Body of pancreas (tissue), 4 donors: Measurements from ENCODE around the gene TMEM63A. TPM values are rescaled to one million over a fixed set of nuclear protein-coding genes. Genes with fewer than 3 reads are reported as not detected.

Experiments used
- ATAC-seq: fragments of 150-250 bp; one replicate; pipeline ENCODE4 v1.9.1; 2016
- DNase-seq, 4 donors: peaks; one replicate each; pipeline ENCODE4 v3.0.0-alpha.2; 2019
- H3K27ac ChIP-seq, 4 donors: fragments of 200-600 bp; sonication (generic); 1 replicate in 3 of 4; 2 replicates in 1 of 4; pipeline versions ENCODE4 v1.5.1 to v1.6.1; 2016 to 2019; ENCODE audit warnings: mild to moderate bottlenecking in 1 of 4, mixed read lengths in 1 of 4, moderate library complexity in 1 of 4
- H3K27me3 ChIP-seq, 2 donors: fragments of 200-600 bp; sonication (generic); one replicate each; pipeline ENCODE4 v1.6.0; 2016; ENCODE audit warnings: mild to moderate bottlenecking in 1 of 2
- H3K36me3 ChIP-seq, 2 donors: fragments of 200-600 bp; sonication (generic); replicated peaks in 1 of 2; 2 replicates each; pipeline ENCODE4 v1.5.1; 2016; ENCODE audit warnings: low read depth in 2 of 2; ENCODE audit not compliant: insufficient read depth in 1 of 2
- H3K4me1 ChIP-seq: fragments of 200-600 bp; sonication (generic); one replicate; pipeline ENCODE4 v1.6.0; 2016
- H3K4me3 ChIP-seq, 2 donors: fragments of 200-600 bp; sonication (generic); 1 replicate in 1 of 2; 2 replicates in 1 of 2; pipeline ENCODE4 v1.5.1; 2016 to 2019
- H3K9me3 ChIP-seq, 3 donors: fragments of 200-600 bp; sonication (generic); 1 replicate in 2 of 3; 2 replicates in 1 of 3; pipeline ENCODE4 v1.5.1; 2016
- CTCF ChIP-seq, 7 experiments: fragments of 450-650 bp in 4 of 7; fragments of 200-600 bp in 3 of 7; sonication (generic) in 3 of 7; IDR thresholded peaks; one replicate each; pipeline ENCODE4 v1.5.1; 2016 to 2019; ENCODE audit warnings: antibody characterized with exemption in 7 of 7
- POLR2A ChIP-seq, 3 donors: fragments of 450-650 bp; IDR thresholded peaks; one replicate each; pipeline ENCODE4 v1.6.1; 2016; ENCODE audit warnings: antibody characterized with exemption in 3 of 3, mild to moderate bottlenecking in 2 of 3
- WGBS, 2 donors: methylation state at CpG; one replicate each; pipeline ENCODE4 v1.1.5; 2017; 5-methylcytosine and 5-hydroxymethylcytosine counted together
- intact Hi-C: fragments of 100-400 bp; cut with DNase I; formaldehyde crosslinking; loops from one replicate; pipeline ENCODE4 v1.15.1; 2023
- total RNA-seq, 2 donors: library from RNA; depleted of rRNA; stranded (reverse); fragments of >200 nt; gene quantifications; one replicate each; pipeline ENCODE4 v1.1.0, GENCODE V29; 2016

The TMEM63A gene
- total RNA-seq, 2 donors from 2014 or later: 129 to 217 TPM

- ATAC-seq (no peak), DNase-seq (no peak)
- intact Hi-C loops: no loop called here
- Histone ChIP-seq H3K9me3 (no peaks in the 10 kb centered on the region), H3K27me3 (no peaks in the 10 kb centered on the region), H3K36me3 (peaks cover 6 to 16% of the 10 kb centered on the region in 2 donors), H3K4me3 (no peak overlapping the region), H3K4me1 (peaks cover 35% of the 10 kb centered on the region), H3K27ac (peak overlapping the region in 3 of 4 donors; percentile 9 to 36 (median 23))
- 74 to 78% methylated on average over 7 to 18 of the region's 18 CpGs for WGBS, 2 donors
- TF ChIP-seq POLR2A (IDR thresholded peaks at IDR 0.05) (peak in 2 of 3 donors; percentile 6 to 19), CTCF (IDR thresholded peaks at IDR 0.05) (no peak)
These were observed 37.7 kb downstream of the TMEM63A start for GRCh38 chr1:225844236-225845061.

- Histone ChIP-seq H3K27ac (peak overlapping the region in 1 of 4 donors; percentile 36), H3K4me3 (no peak overlapping the region), H3K27me3 (no peaks in the 10 kb centered on the region), H3K9me3 (no peaks in the 10 kb centered on the region), H3K4me1 (peaks cover 32% of the 10 kb centered on the region), H3K36me3 (peaks cover 11 to 16% of the 10 kb centered on the region in 2 donors)
- intact Hi-C loops: no loop called here
- no peak for ATAC-seq
- DNase-seq: no peak
- TF ChIP-seq POLR2A (IDR thresholded peaks at IDR 0.05) (no peak), CTCF (IDR thresholded peaks at IDR 0.05) (no peak)
- 77 to 81% methylated on average over 5 to 6 of the region's 6 CpGs for WGBS, 2 donors
These were observed 38.8 kb downstream of the TMEM63A start for GRCh38 chr1:225843426-225843795.

GRCh38 chr1:225842788-225843425, 39.3 kb downstream of the TMEM63A start:
- peaks cover 11 to 16% of the 10 kb centered on the region in 2 donors for H3K36me3 ChIP-seq
- H3K27ac ChIP-seq: peak overlapping the region in 2 of 4 donors; percentile 29 to 38

GRCh38 chr1:225842074-225842473, 40.1 kb downstream of the TMEM63A start:
- 66 to 73% methylated on average over 8 to 11 of the region's 12 CpGs for WGBS, 2 donors
- H3K4me3 ChIP-seq: no peak overlapping the region
- TF ChIP-seq CTCF (IDR thresholded peaks at IDR 0.05) (no peak), POLR2A (IDR thresholded peaks at IDR 0.05) (no peak)
- peak overlapping the region in 2 of 4 donors; percentile 29 to 38 for H3K27ac ChIP-seq
- no peaks in the 10 kb centered on the region for H3K27me3 ChIP-seq
- ATAC-seq (no peak), DNase-seq (no peak)
- intact Hi-C loops: no loop called here
- peaks cover 18% of the 10 kb centered on the region for H3K4me1 ChIP-seq
- peaks cover 11 to 16% of the 10 kb centered on the region in 2 donors for H3K36me3 ChIP-seq
- H3K9me3 ChIP-seq: no peaks in the 10 kb centered on the region

More at GRCh38 chr1:225842788-225843425, 39.3 kb downstream of the TMEM63A start:
- intact Hi-C loops: no loop called here
- H3K4me3 ChIP-seq: no peak overlapping the region
- no peak for DNase-seq
- H3K27me3 ChIP-seq: no peaks in the 10 kb centered on the region
- 71 to 90% methylated on average over 6 of the region's 6 CpGs for WGBS, 2 donors
- peaks cover 27% of the 10 kb centered on the region for H3K4me1 ChIP-seq
- H3K9me3 ChIP-seq: no peaks in the 10 kb centered on the region
- TF ChIP-seq CTCF (IDR thresholded peaks at IDR 0.05): no peak
- no peak for TF ChIP-seq POLR2A (IDR thresholded peaks at IDR 0.05)
- ATAC-seq: no peak
